GM10266 (cell line): ENCODE data around the gene GLRA2.

Experiments
- DNase-seq: peaks from one replicate; pipeline ENCODE4 v3.0.0; 2012; ENCODE audit errors: extremely low spot score
- TF ChIP-seq, protein P1 (sequence below): IDR thresholded peaks from 2 replicates; pipeline ENCODE4 v1.5.1; 2012; ENCODE audit warnings: mild to moderate bottlenecking, low read depth; ENCODE audit not compliant: control insufficient read depth, insufficient read depth; ENCODE audit errors: missing control alignments

Gene GLRA2

DNA sequence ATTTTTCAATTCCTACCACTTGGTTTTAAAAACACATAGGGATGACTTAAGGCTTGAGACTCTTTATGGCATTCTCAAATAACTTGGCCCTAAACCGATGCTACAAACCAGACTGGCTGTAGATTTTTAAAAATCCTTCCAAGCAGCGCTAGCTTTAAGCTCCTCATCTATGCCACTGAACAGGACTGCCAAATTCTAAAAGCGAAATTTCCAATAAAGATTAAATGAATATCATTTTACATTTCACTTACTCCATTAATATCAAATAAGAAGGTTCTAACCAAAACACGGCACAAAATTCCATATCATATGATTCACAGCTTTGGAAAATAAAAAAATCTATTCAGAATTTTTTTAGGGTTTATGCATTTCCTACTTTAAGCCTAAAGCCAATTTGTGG lies 209.3 kb downstream of the GLRA2 start:
- no peak for DNase-seq
- TF ChIP-seq, protein P1, sequence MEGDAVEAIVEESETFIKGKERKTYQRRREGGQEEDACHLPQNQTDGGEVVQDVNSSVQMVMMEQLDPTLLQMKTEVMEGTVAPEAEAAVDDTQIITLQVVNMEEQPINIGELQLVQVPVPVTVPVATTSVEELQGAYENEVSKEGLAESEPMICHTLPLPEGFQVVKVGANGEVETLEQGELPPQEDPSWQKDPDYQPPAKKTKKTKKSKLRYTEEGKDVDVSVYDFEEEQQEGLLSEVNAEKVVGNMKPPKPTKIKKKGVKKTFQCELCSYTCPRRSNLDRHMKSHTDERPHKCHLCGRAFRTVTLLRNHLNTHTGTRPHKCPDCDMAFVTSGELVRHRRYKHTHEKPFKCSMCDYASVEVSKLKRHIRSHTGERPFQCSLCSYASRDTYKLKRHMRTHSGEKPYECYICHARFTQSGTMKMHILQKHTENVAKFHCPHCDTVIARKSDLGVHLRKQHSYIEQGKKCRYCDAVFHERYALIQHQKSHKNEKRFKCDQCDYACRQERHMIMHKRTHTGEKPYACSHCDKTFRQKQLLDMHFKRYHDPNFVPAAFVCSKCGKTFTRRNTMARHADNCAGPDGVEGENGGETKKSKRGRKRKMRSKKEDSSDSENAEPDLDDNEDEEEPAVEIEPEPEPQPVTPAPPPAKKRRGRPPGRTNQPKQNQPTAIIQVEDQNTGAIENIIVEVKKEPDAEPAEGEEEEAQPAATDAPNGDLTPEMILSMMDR: no peak

DNA sequence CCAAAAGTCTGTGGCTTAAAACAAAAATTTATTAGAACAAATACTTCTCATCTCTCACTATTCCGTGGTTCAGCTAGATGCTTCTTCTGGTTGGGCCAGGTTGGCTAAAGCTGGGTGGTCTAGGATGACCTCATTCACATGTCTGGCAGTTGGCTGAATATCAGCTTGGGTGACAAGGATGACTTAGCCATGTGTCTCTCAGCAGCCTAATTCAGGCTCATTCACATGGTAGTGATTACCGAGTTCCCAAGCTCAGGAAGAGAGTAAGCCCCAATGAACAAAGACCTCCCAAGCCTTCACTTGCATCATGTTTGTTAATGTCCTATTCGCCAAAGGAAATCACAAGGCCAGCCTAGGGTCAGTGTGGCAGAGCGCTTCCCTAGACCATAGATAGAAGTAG lies 224.1 kb downstream of the GLRA2 start:
- no peak for DNase-seq
- TF ChIP-seq, protein P1: no peak

DNA sequence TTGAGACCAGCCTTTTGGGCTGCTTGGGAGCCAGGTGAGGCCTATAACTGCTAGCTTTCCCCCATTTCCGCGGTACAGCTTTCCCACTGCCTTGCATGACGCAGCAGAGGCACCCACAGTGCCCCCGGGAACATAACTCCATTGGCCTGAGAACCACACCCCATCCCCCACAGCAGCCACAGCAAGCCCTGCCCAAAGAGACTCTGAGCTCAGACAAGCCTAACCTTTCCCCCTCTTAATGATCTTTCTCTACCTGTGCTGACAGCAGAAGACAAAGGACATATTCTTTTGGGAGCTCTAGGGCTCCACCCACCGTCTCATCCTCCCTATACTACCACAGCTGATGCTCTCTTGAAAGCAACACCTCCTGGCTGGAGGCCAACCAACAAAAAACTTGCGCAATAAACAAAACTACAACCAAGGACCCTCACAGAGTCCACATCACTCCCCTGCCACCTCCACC lies 228.7 kb downstream of the GLRA2 start:
- TF ChIP-seq, protein P1: no peak
- DNase-seq: no peak

DNA sequence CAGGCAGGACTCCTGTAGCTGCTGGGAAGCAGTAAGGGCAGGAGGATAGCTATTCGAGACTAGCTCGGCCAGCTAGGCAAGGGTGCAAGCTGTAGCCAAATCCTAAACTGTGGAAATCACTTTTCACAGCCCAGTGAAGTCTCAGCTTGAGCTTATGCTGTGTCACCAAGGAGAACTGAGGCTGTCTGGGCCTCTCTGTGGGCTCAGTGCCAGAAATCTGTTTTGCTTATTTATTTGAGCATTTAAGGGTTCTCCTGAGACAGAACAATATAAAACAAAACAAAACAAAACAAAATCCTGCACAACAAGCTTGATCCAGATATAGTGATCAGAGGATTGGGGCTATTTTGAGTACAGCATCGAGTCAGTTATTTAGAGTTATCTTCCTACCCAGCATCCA lies 246.1 kb downstream of the GLRA2 start:
- DNase-seq: no peak
- TF ChIP-seq, protein P1: no peak

DNA sequence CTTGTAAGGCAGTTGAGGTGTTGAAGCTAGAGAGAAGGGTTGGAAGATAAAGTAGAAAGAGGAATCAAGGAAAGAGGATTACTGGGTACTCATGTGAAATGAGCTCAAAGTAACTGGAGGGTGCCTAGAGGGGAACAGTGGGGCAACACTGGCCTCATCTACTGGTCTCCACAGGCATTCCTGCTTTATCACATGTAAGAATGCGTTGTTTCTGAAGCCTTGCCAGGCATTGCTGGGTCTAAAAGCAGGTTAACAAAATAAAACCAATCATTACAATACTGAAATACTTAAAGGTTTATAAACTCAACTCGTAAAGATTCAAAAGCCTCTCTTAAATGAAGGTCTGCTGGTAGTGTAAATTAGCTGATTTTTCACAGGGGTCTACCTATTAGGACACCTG lies 247.6 kb downstream of the GLRA2 start:
- no peak for DNase-seq
- TF ChIP-seq, protein P1: no peak

DNA sequence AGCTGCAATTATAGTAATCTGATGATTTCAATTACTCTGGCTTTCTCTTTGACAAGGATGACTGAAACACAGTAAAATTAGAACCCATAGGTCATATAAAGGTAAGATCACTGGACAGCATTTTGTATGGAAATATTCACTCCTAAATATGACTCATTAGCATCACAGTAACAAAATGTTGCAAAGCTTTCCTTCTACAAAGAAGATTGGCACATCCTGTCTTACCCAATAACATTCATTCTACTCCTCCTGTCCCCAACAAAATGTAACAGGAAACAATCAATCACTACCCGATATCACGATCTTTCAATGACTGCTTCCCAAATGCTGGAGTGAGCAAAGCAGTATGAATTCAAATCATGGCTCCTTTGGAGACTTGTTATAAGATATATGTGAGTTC lies 248.2 kb downstream of the GLRA2 start:
- TF ChIP-seq, protein P1: no peak
- DNase-seq: no peak

DNA sequence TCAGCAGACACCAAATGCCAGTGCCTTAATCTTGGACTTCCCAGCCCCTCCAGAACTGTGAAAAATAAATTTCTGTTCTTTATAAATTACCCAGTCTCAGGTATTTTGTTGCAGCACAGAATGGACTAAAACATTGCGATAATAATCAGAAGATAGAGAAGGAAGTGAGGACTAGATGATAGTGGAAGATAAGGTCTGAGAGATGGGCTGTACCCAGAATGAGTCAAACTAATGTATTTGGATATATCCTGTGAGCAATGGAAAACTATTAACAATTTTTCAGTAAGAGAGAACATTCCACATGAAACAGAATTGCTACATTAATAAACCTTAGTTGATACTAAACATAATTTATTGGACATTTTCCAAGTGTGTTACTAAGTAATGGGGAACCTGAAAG lies 250.2 kb downstream of the GLRA2 start:
- TF ChIP-seq, protein P1: no peak
- no peak for DNase-seq
